ENCODE data around the gene PPP6R2. TPM values are rescaled to one million over a fixed set of nuclear protein-coding genes. Genes with fewer than 3 reads are reported as not detected.

The PPP6R2 gene
- total and polyA plus RNA-seq, 4 donors = 35.2 to 70.0 (median 46.6) TPM

GRCh38 chr22:50436015-50436830 lies 93.1 kb downstream of the PPP6R2 start:
- Histone ChIP-seq H3K9me3 (ENCODE audit: control insufficient read depth in 4 of 4, insufficient read depth in 3 of 4, low read length in 3 of 4) (no peaks in the 10 kb centered on the region), H3K27ac (ENCODE audit: low read depth in 1 of 2, low read length in 1 of 2) (no peak overlapping the region), H3K27me3 (ENCODE audit: control insufficient read depth in 3 of 3, insufficient read depth in 3 of 3, low read length in 2 of 3) (no peaks in the 10 kb centered on the region), H3K4me1 (ENCODE audit: control insufficient read depth in 5 of 5, insufficient read depth in 5 of 5, low read length in 5 of 5) (no peaks in the 10 kb centered on the region), H3K4me3 (no peak overlapping the region), H3K9ac (ENCODE audit: insufficient read depth in 1 of 2, low read length in 2 of 2) (no peak overlapping the region), H3K36me3 (ENCODE audit: control insufficient read depth in 4 of 4, insufficient read depth in 4 of 4, low read length in 4 of 4) (peaks cover 4 to 83% (median 28%) of the 10 kb centered on the region in 4 donors)
- TF ChIP-seq, protein P1, sequence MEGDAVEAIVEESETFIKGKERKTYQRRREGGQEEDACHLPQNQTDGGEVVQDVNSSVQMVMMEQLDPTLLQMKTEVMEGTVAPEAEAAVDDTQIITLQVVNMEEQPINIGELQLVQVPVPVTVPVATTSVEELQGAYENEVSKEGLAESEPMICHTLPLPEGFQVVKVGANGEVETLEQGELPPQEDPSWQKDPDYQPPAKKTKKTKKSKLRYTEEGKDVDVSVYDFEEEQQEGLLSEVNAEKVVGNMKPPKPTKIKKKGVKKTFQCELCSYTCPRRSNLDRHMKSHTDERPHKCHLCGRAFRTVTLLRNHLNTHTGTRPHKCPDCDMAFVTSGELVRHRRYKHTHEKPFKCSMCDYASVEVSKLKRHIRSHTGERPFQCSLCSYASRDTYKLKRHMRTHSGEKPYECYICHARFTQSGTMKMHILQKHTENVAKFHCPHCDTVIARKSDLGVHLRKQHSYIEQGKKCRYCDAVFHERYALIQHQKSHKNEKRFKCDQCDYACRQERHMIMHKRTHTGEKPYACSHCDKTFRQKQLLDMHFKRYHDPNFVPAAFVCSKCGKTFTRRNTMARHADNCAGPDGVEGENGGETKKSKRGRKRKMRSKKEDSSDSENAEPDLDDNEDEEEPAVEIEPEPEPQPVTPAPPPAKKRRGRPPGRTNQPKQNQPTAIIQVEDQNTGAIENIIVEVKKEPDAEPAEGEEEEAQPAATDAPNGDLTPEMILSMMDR (IDR thresholded peaks at IDR 0.05; ENCODE audit: control extremely low read depth, extremely low read depth) = no peak
- DNase-seq = peak in 1 of 3 donors; percentile 6
- no peak for ATAC-seq (ENCODE audit: insufficient read depth, low FRiP score)
- 92% methylated on average over 37 of the region's 37 CpGs for WGBS, 2 donors

DNA sequence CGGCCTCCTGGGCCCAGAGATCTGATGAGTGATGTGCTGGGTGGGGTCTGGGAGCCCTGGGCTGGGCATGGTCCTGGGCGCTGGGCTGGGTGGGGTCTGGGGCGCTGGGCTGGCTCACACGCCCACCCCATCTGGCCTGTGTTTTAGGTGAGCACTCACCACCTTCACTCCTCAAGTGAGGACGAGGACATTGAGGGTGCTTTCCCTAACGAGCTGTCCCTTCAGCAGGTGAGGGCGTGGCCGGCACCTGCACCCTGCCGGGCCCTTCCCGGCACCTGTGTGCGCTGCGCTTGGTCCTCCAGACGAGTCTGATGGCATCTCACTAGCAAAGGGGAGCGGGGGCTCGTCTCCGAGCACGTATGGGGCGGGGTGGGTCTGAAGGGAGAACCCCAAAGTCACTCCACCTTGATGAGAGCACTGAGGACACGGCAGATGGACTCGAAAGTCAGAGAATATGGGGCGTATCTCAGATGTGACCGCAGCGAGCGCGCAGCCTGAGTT lies 93.8 kb downstream of the PPP6R2 start:
- ATAC-seq (ENCODE audit: insufficient read depth, low FRiP score) (no peak), DNase-seq (no peak)
- 92 to 93% methylated on average over 25 of the region's 25 CpGs for WGBS, 2 donors
- Histone ChIP-seq H3K27ac (ENCODE audit: low read depth in 1 of 2, low read length in 1 of 2) (no peak overlapping the region), H3K36me3 (ENCODE audit: control insufficient read depth in 4 of 4, insufficient read depth in 4 of 4, low read length in 4 of 4) (peaks cover 4 to 82% (median 26%) of the 10 kb centered on the region in 4 donors), H3K9me3 (ENCODE audit: control insufficient read depth in 4 of 4, insufficient read depth in 3 of 4, low read length in 3 of 4) (no peaks in the 10 kb centered on the region), H3K9ac (ENCODE audit: insufficient read depth in 1 of 2, low read length in 2 of 2) (no peak overlapping the region), H3K4me3 (no peak overlapping the region), H3K4me1 (ENCODE audit: control insufficient read depth in 5 of 5, insufficient read depth in 5 of 5, low read length in 5 of 5) (no peaks in the 10 kb centered on the region), H3K27me3 (ENCODE audit: control insufficient read depth in 3 of 3, insufficient read depth in 3 of 3, low read length in 2 of 3) (no peaks in the 10 kb centered on the region)
- TF ChIP-seq, protein P1 (IDR thresholded peaks at IDR 0.05; ENCODE audit: control extremely low read depth, extremely low read depth) = no peak

DNA sequence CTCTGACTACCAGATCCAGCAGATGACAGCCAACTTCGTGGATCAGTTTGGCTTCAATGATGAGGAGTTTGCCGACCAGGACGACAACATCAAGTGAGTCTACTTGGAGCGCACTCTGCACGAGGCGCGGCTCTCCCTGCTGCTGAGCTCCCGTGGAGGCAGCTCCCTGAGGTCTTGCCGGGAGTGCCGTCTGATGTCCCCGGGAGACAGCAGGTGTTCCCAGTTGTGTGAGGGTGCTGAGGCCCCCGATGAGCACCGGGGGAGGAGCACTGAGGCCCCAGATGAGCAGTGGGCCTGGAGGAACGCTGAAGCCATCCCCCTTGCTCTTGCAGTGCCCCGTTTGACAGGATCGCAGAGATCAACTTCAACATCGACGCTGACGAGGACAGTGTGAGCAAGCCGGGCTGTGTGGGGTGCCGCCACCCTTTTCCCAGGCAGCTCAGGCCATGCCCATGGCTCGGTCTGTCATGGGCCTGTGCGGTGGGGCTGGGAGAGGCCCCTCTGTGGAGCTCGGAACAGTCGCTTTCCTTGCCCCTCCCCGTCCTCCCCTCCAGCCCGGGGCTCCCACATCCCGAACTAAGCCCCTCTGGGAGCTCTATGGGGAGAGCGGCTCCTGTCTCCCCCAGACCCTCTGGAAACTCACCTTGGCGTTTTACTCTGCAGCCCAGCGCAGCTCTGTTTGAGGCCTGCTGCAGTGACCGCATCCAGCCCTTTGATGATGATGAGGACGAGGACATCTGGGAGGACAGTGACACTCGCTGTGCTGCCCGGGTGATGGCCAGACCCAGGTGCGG lies 94.6 kb downstream of the PPP6R2 start:
- Histone ChIP-seq H3K36me3 (ENCODE audit: control insufficient read depth in 4 of 4, insufficient read depth in 4 of 4, low read length in 4 of 4) (peaks cover 2 to 76% (median 24%) of the 10 kb centered on the region in 4 donors), H3K27ac (ENCODE audit: low read depth in 1 of 2, low read length in 1 of 2) (no peak overlapping the region), H3K4me3 (no peak overlapping the region), H3K27me3 (ENCODE audit: control insufficient read depth in 3 of 3, insufficient read depth in 3 of 3, low read length in 2 of 3) (no peaks in the 10 kb centered on the region), H3K9ac (ENCODE audit: insufficient read depth in 1 of 2, low read length in 2 of 2) (no peak overlapping the region), H3K4me1 (ENCODE audit: control insufficient read depth in 5 of 5, insufficient read depth in 5 of 5, low read length in 5 of 5) (no peaks in the 10 kb centered on the region), H3K9me3 (ENCODE audit: control insufficient read depth in 4 of 4, insufficient read depth in 3 of 4, low read length in 3 of 4) (no peaks in the 10 kb centered on the region)
- TF ChIP-seq, protein P1 (IDR thresholded peaks at IDR 0.05; ENCODE audit: control extremely low read depth, extremely low read depth) = no peak
- ATAC-seq (ENCODE audit: insufficient read depth, low FRiP score) (no peak), DNase-seq (no peak)
- WGBS, 2 donors = 92 to 93% methylated on average over 36 of the region's 36 CpGs
